Smooth muscle cell (in vitro differentiated cells): ENCODE results near the gene TRMT44. TPM values are rescaled to one million over a fixed set of nuclear protein-coding genes. Genes with fewer than 3 reads are reported as not detected.

ENCODE experiments used
- DNase-seq: peaks from one replicate; lab custom pipeline; 2025; ENCODE audit not compliant: unreplicated experiment; lab: John Stamatoyannopoulos, UW
- H2AFZ ChIP-seq: fragments of 200-600 bp; sonication (generic); 2 replicates; pipeline ENCODE4 v1.6.0; 2016; ENCODE audit warnings: antibody characterized with exemption, low read depth, mild to moderate bottlenecking
- H3F3A ChIP-seq: fragments of 200-600 bp; sonication (generic); 2 replicates; pipeline ENCODE4 v1.6.0; 2017; ENCODE audit warnings: antibody characterized with exemption, low read depth
- H3K27ac ChIP-seq: fragments of 200-600 bp; sonication (generic); 2 replicates; pipeline ENCODE4 v1.5.1; 2016; ENCODE audit warnings: low read depth, mild to moderate bottlenecking
- H3K27me3 ChIP-seq: fragments of 200-600 bp; sonication (generic); 2 replicates; pipeline ENCODE4 v1.6.1; 2016; ENCODE audit warnings: low read depth, mild to moderate bottlenecking
- H3K36me3 ChIP-seq: fragments of 200-600 bp; sonication (generic); 2 replicates; pipeline ENCODE4 v1.5.1; 2016; ENCODE audit warnings: low read depth
- H3K4me1 ChIP-seq: fragments of 200-600 bp; sonication (generic); 2 replicates; pipeline ENCODE4 v1.5.1; 2016; ENCODE audit warnings: low read depth
- H3K4me2 ChIP-seq: fragments of 200-600 bp; sonication (generic); 2 replicates; pipeline ENCODE4 v1.6.0; 2016; ENCODE audit warnings: mild to moderate bottlenecking
- H3K4me3 ChIP-seq: fragments of 200-600 bp; sonication (generic); 2 replicates; pipeline ENCODE4 v1.5.1; 2016; ENCODE audit warnings: mild to moderate bottlenecking
- H3K79me2 ChIP-seq: fragments of 200-600 bp; sonication (generic); 2 replicates; pipeline ENCODE4 v1.6.0; 2016; ENCODE audit warnings: low read depth, mild to moderate bottlenecking
- H3K9ac ChIP-seq: fragments of 200-600 bp; sonication (generic); 2 replicates; pipeline ENCODE4 v1.6.0; 2016; ENCODE audit warnings: low read depth
- H3K9me3 ChIP-seq: fragments of 200-600 bp; sonication (generic); replicated peaks from 2 replicates; pipeline ENCODE4 v1.5.1; 2016; ENCODE audit warnings: low read depth
- H4K20me1 ChIP-seq: fragments of 200-600 bp; sonication (generic); 2 replicates; pipeline ENCODE4 v1.6.0; 2016; ENCODE audit warnings: low read depth
- WGBS: methylation state at CpG from one replicate; pipeline ENCODE4 v1.1.7; 2016; ENCODE audit warnings: low lambda C conversion rate; 5-methylcytosine and 5-hydroxymethylcytosine counted together
- polyA plus RNA-seq: library from polyadenylated mRNA; unstranded; fragments of >200 nt; fragmentation: Nextera tagmentation; extraction: Ambion mirVana; gene quantifications from 2 replicates; pipeline ENCODE4 v1.2.1, GENCODE V29; 2016
- total RNA-seq: library from RNA; depleted of rRNA; stranded (reverse); fragments of >200 nt; gene quantifications from 2 replicates; pipeline ENCODE4 v1.2.3, GENCODE V29; 2014
- TF ChIP-seq, protein P1 (sequence below): fragments of 200-600 bp; sonication (generic); IDR thresholded peaks from 2 replicates; pipeline ENCODE4 v1.5.1; 2017; ENCODE audit warnings: borderline replicate concordance, mild to moderate bottlenecking, antibody characterized with exemption; ENCODE audit not compliant: insufficient read depth, poor library complexity, severe bottlenecking

Gene TRMT44
- total and polyA plus RNA-seq, 2 experiments from 2014 or later, result 5.0 to 18.7 TPM

DNA sequence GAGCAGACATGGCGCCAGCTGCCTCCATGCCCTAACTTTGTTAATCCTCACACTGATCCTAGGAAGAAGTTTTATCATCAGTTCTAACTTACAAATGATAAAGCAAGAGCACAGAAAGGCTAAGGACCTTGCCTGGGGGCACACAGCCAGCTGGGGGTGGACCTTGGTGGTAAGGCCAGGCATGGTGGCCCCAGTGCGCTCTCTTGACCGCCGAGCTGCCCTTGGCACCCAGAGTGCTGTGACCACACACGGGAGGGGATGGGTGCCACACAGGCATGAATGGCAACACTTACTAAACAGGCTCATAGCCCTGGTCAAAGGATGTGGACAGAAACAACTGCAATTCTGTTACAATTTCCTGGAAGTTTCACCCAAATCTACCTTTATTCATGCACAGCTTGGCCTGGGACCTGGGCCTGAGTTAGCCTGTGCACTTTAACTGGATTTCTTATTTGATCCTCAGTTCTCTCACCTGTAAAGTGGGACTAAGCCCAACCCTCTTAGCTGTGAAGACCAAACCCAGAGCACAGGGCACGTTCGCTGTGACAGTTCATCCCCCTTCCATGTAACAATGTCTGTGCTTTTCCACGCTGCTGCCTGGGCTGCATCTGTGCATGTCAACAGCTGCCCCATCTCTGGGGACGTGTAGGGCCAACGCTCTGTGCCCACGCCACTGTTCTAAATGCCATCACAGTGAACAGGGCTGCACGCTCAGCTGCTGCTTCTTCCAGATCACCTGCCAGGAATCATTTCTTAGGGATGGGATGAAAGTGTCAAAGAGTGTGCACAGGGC lies 44.9 kb upstream of the TRMT44 start:
- H3K9ac ChIP-seq, result no peak overlapping the region
- no peaks in the 10 kb centered on the region for H3K27me3 ChIP-seq
- peaks cover 32% of the 10 kb centered on the region for H3F3A ChIP-seq
- H3K36me3 ChIP-seq, result no peaks in the 10 kb centered on the region
- H3K4me1 ChIP-seq, result peaks cover 18% of the 10 kb centered on the region
- H3K4me3 ChIP-seq, result no peak overlapping the region
- DNase-seq, result no peak
- peaks cover 23% of the 10 kb centered on the region for H4K20me1 ChIP-seq
- no peak overlapping the region for H2AFZ ChIP-seq
- H3K4me2 ChIP-seq, result no peak overlapping the region
- WGBS, result 99% methylated on average over 12 of the region's 12 CpGs
- no peak overlapping the region for H3K27ac ChIP-seq
- no peaks in the 10 kb centered on the region for H3K79me2 ChIP-seq
- H3K9me3 ChIP-seq, result no peaks in the 10 kb centered on the region
- TF ChIP-seq, protein P1, sequence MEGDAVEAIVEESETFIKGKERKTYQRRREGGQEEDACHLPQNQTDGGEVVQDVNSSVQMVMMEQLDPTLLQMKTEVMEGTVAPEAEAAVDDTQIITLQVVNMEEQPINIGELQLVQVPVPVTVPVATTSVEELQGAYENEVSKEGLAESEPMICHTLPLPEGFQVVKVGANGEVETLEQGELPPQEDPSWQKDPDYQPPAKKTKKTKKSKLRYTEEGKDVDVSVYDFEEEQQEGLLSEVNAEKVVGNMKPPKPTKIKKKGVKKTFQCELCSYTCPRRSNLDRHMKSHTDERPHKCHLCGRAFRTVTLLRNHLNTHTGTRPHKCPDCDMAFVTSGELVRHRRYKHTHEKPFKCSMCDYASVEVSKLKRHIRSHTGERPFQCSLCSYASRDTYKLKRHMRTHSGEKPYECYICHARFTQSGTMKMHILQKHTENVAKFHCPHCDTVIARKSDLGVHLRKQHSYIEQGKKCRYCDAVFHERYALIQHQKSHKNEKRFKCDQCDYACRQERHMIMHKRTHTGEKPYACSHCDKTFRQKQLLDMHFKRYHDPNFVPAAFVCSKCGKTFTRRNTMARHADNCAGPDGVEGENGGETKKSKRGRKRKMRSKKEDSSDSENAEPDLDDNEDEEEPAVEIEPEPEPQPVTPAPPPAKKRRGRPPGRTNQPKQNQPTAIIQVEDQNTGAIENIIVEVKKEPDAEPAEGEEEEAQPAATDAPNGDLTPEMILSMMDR, result no peak

DNA sequence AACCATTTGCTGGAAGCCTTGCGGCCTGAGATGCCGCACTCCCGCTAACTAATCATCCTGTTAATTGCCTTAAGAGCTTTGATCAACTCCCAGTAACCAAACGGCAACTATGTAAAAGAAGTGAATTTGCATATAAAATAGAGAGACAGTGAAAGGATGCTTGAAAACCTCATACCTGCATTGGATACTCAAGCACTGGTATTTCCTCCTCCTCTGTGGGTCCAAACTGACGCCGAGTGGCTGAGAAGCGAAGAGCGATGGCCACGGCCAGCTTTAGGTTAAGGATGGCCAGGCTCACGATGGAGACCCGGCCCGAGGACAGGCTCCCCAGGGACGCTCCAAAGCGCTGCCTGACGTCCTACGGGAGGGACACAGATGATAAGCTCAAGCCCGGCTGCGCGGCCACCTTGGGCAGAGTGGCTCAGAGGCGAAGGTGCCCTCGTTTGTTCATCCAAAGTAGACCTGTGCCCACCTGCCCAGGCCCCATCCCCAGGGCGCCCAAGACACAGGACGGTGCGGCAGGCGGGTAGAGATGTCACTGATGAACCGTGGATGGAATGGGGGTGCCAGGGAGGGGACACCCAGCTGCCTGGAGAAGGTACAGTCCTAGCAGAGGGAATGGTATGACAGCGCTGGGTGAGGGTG lies 43.7 kb upstream of the TRMT44 start:
- Histone ChIP-seq H3K36me3 (no peaks in the 10 kb centered on the region), H2AFZ (no peak overlapping the region), H3K4me1 (peaks cover 18% of the 10 kb centered on the region), H4K20me1 (peaks cover 19% of the 10 kb centered on the region), H3K27me3 (no peaks in the 10 kb centered on the region), H3K9ac (no peak overlapping the region), H3K9me3 (no peaks in the 10 kb centered on the region), H3F3A (peaks cover 28% of the 10 kb centered on the region), H3K4me2 (no peak overlapping the region), H3K4me3 (no peak overlapping the region), H3K79me2 (no peaks in the 10 kb centered on the region), H3K27ac (no peak overlapping the region)
- TF ChIP-seq, protein P1, result no peak
- 88% methylated on average over 27 of the region's 27 CpGs for WGBS
- DNase-seq, result no peak

DNA sequence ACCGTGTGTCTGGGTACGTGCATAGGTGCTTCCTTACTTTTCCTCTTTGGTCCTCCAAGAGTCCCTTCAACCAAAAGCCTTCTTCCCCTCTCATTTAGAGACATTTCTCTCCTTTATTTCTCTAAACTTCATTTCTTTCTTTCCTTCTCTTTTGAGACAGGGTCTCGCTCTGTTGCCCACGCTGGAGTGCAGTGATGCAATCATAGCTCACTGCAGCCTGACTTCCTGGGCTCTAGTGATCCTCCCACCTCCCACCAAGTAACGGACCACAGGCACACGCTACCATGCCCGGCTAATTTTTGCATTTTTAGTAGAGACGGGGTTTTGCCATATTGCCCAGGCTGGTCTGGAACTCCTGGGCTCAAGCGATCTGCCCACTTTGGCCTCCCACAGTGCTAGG lies 42.2 kb upstream of the TRMT44 start:
- H3K4me3 ChIP-seq, result no peak overlapping the region
- peaks cover 15% of the 10 kb centered on the region for H3F3A ChIP-seq
- no peak overlapping the region for H3K9ac ChIP-seq
- TF ChIP-seq, protein P1, result no peak
- no peaks in the 10 kb centered on the region for H3K36me3 ChIP-seq
- no peak overlapping the region for H3K27ac ChIP-seq
- H2AFZ ChIP-seq, result no peak overlapping the region
- peaks cover 10% of the 10 kb centered on the region for H4K20me1 ChIP-seq
- no peak for DNase-seq
- H3K4me2 ChIP-seq, result no peak overlapping the region
- 81% methylated on average over 9 of the region's 9 CpGs for WGBS
- no peaks in the 10 kb centered on the region for H3K9me3 ChIP-seq
- H3K27me3 ChIP-seq, result no peaks in the 10 kb centered on the region
- H3K4me1 ChIP-seq, result peaks cover 10% of the 10 kb centered on the region
- no peaks in the 10 kb centered on the region for H3K79me2 ChIP-seq
